ENCODE measurements around the gene ASPM.
"Not testable (repeated sequence)": the region's sequence is repeated elsewhere in the genome, so short reads cannot be mapped to it uniquely, and the experiment has no call there.

Gene ASPM

GRCh38 chr1:197083474-197083873 is 63.0 kb downstream of the ASPM start:
- DNase-seq (ENCODE audit: low read depth, low spot score), result no peak

GRCh38 chr1:197081117-197081753 is 65.2 kb downstream of the ASPM start:
- peak; percentile 10 for DNase-seq (ENCODE audit: low read depth, low spot score)

GRCh38 chr1:197080323-197080722 is 66.1 kb downstream of the ASPM start:
- no peak for DNase-seq (ENCODE audit: low read depth, low spot score)

- DNase-seq (ENCODE audit: low read depth, low spot score), result no peak
Observed at GRCh38 chr1:197076585-197076984, 69.9 kb downstream of the ASPM start.

GRCh38 chr1:197073978-197074377 is 72.5 kb downstream of the ASPM start:
- DNase-seq (ENCODE audit: low read depth, low spot score), result no peak

- no peak for DNase-seq (ENCODE audit: low read depth, low spot score)
Observed at GRCh38 chr1:197067457-197067818, 79.0 kb downstream of the ASPM start.

GRCh38 chr1:197066719-197067456 is 79.6 kb downstream of the ASPM start, which contains the start of gene F13B:
TSS of gene F13B (minus strand) at chr1:197067260. CDS start at chr1:197067223, 37 bp downstream.
- DNase-seq (ENCODE audit: low read depth, low spot score), result no peak

GRCh38 chr1:197066277-197066676 is 80.2 kb downstream of the ASPM start:
- no peak for DNase-seq (ENCODE audit: low read depth, low spot score)

- DNase-seq (ENCODE audit: low read depth, low spot score), result no peak
Observed at GRCh38 chr1:197065559-197065958, 80.9 kb downstream of the ASPM start.

- DNase-seq (ENCODE audit: low read depth, low spot score), result no peak
Observed at GRCh38 chr1:197063212-197063611, 83.3 kb downstream of the ASPM start.

- no peak for DNase-seq (ENCODE audit: low read depth, low spot score)
Observed at GRCh38 chr1:197062692-197063091, 83.8 kb downstream of the ASPM start.

- no peak for DNase-seq (ENCODE audit: low read depth, low spot score)
Observed at GRCh38 chr1:197049100-197049499, 97.4 kb downstream of the ASPM start.

GRCh38 chr1:197042676-197043341 is 103.7 kb downstream of the ASPM start:
- DNase-seq (ENCODE audit: low read depth, low spot score), result no peak

GRCh38 chr1:197041486-197042353 is 104.7 kb downstream of the ASPM start:
- no peak for DNase-seq (ENCODE audit: low read depth, low spot score)

- DNase-seq (ENCODE audit: low read depth, low spot score), result no peak
Observed at GRCh38 chr1:197036861-197037260, 109.6 kb downstream of the ASPM start.

GRCh38 chr1:197034631-197035339 is 111.7 kb downstream of the ASPM start:
- not testable (repeated sequence) for DNase-seq (ENCODE audit: low read depth, low spot score)
